Right lobe of liver (tissue), 6 donors: ENCODE measurements around the gene PRSS36. TPM values are rescaled to one million over a fixed set of nuclear protein-coding genes. Genes with fewer than 3 reads are reported as not detected.
A peak's percentile ranks its signal among the peaks of the same experiment; 100 is the strongest.

Experiments
- ATAC-seq, 4 donors: fragments of 200-7000 bp; cut with Tn5 transposase; one replicate each; pipeline ENCODE4 v1.9.1; 2020; ENCODE audit warnings: mild to moderate bottlenecking in 4 of 4, moderate library complexity in 4 of 4
- DNase-seq, 3 donors: peaks; one replicate each; pipeline ENCODE4 v3.0.0-alpha.2; 2020
- H3K27ac ChIP-seq, 3 donors: fragments of 200-600 bp; one replicate each; pipeline ENCODE4 v1.8.0; 2022
- H3K27me3 ChIP-seq, 2 donors: fragments of 200-600 bp; one replicate each; pipeline ENCODE4 v1.8.0; 2022
- H3K36me3 ChIP-seq, 4 donors: fragments of 200-600 bp; sonication (generic) in 1 of 4; one replicate each; pipeline versions ENCODE4 v1.5.1 to v1.8.0; 2017 to 2022; ENCODE audit warnings: control low read depth in 1 of 4
- H3K4me1 ChIP-seq, 4 donors: fragments of 200-600 bp; sonication (generic) in 1 of 4; one replicate each; pipeline versions ENCODE4 v1.5.1 to v1.8.0; 2017 to 2022; ENCODE audit warnings: control low read depth in 1 of 4
- H3K4me3 ChIP-seq, 3 donors: fragments of 200-600 bp; one replicate each; pipeline ENCODE4 v1.8.0; 2022
- H3K9me3 ChIP-seq, 4 donors: fragments of 200-600 bp; sonication (generic) in 1 of 4; one replicate each; pipeline versions ENCODE4 v1.5.1 to v1.8.0; 2017 to 2022; ENCODE audit warnings: control low read depth in 1 of 4
- CTCF ChIP-seq, 4 donors: fragments of 200-600 bp in 3 of 4; fragments of 450-650 bp in 1 of 4; IDR thresholded peaks; one replicate each; pipeline versions ENCODE4 v1.5.1 to v1.8.0; 2016 to 2022; ENCODE audit warnings: antibody characterized with exemption in 4 of 4, mild to moderate bottlenecking in 2 of 4
- POLR2A ChIP-seq: fragments of 450-650 bp; IDR thresholded peaks from one replicate; pipeline ENCODE4 v1.6.1; 2017; ENCODE audit warnings: antibody characterized with exemption, mild to moderate bottlenecking
- WGBS: methylation state at CpG from one replicate; pipeline ENCODE4 v1.1.6; 2018; ENCODE audit warnings: low coverage, low lambda C conversion rate; ENCODE audit not compliant: insufficient coverage; ENCODE audit errors: missing lambda C conversion rate; 5-methylcytosine and 5-hydroxymethylcytosine counted together
- intact Hi-C, 2 donors: fragments of 100-400 bp; cut with DNase I; formaldehyde crosslinking; loops; one replicate each; pipeline versions ENCODE4 v1.11.2 to v1.14.1; 2022
- total RNA-seq, 6 experiments: library from RNA; depleted of rRNA in 2 of 6; stranded (reverse); fragments of >200 nt in 2 of 6; fragmentation: NEBNext Ultra II Directional in 3 of 6; extraction: Animal tissue kit (Norgen Biotek cat#: 25700) in 3 of 6; gene quantifications; one replicate each; pipeline versions ENCODE4 v1.1.0 to v1.2.4, GENCODE V29; 2016 to 2023
- donor health status: DM: no; HTN: yes; CAD: no.
- donor health status: DM: no; HTN: no; CAD: no.
- donor health status: DM: no; HTN: no; CAD: no.
- donor health status: DM: no; HTN: yes; CAD: no.
- donor health status: DM: no; HTN: yes; CAD: no.

The PRSS36 gene
- total RNA-seq, 6 experiments from 2014 or later, result 0.25 to 1.6 (median 1.0) TPM

- Histone ChIP-seq H3K36me3 (peaks cover 0 to 25% (median 3%) of the 10 kb centered on the region in 4 donors), H3K4me3 (no peak overlapping the region), H3K9me3 (no peaks in the 10 kb centered on the region), H3K4me1 (peaks cover 0 to 2% (median 0%) of the 10 kb centered on the region in 4 donors), H3K27ac (no peak overlapping the region), H3K27me3 (no peaks in the 10 kb centered on the region)
- no peak for TF ChIP-seq CTCF (IDR thresholded peaks at IDR 0.05)
- TF ChIP-seq POLR2A, result no peak
- intact Hi-C loops, result no loop called here
- DNase-seq, result no peak
- ATAC-seq, result no peak
- no CpG with 5 or more reads among the region's 5 CpGs for WGBS
Observed at GRCh38 chr16:31131841-31132271, 18.0 kb downstream of the PRSS36 start.

GRCh38 chr16:31131416-31131815, 18.4 kb downstream of the PRSS36 start:
- H3K27ac ChIP-seq, result no peak overlapping the region
- H3K27me3 ChIP-seq, result no peaks in the 10 kb centered on the region
- DNase-seq, result no peak
- no peak for ATAC-seq
- 97% methylated on average over 11 of the region's 11 CpGs for WGBS
- H3K4me1 ChIP-seq, result peaks cover 0 to 2% (median 0%) of the 10 kb centered on the region in 4 donors
- intact Hi-C loops, result no loop called here
- TF ChIP-seq POLR2A (no peak), CTCF (IDR thresholded peaks at IDR 0.05) (no peak)
- peaks cover 0 to 27% (median 3%) of the 10 kb centered on the region in 4 donors for H3K36me3 ChIP-seq
- no peaks in the 10 kb centered on the region for H3K9me3 ChIP-seq
- no peak overlapping the region for H3K4me3 ChIP-seq

GRCh38 chr16:31130899-31131298, 19.0 kb downstream of the PRSS36 start:
- Histone ChIP-seq H3K4me3 (no peak overlapping the region), H3K27ac (no peak overlapping the region), H3K9me3 (no peaks in the 10 kb centered on the region), H3K27me3 (no peaks in the 10 kb centered on the region), H3K36me3 (peaks cover 0 to 27% (median 3%) of the 10 kb centered on the region in 4 donors), H3K4me1 (peaks cover 0 to 2% (median 0%) of the 10 kb centered on the region in 4 donors)
- DNase-seq, result no peak
- TF ChIP-seq POLR2A (no peak), CTCF (IDR thresholded peaks at IDR 0.05) (no peak)
- WGBS, result no CpG with 5 or more reads among the region's 6 CpGs
- intact Hi-C loops, result no loop called here
- peak in 1 of 4 donors; percentile 19 for ATAC-seq

GRCh38 chr16:31130336-31130891, 19.5 kb downstream of the PRSS36 start:
- Histone ChIP-seq H3K4me3 (no peak overlapping the region), H3K27me3 (no peaks in the 10 kb centered on the region), H3K36me3 (peaks cover 0 to 27% (median 3%) of the 10 kb centered on the region in 4 donors), H3K9me3 (no peaks in the 10 kb centered on the region), H3K27ac (peak overlapping the region; percentile 55 to 76 (median 73)), H3K4me1 (no peaks in the 10 kb centered on the region)
- no peak for TF ChIP-seq POLR2A
- TF ChIP-seq CTCF (IDR thresholded peaks at IDR 0.05), result no peak
- 44% methylated on average over 1 of the region's 10 CpGs for WGBS
- ATAC-seq, result peak in 2 of 4 donors; percentile 6 to 8
- intact Hi-C loops, result no loop called here
- no peak for DNase-seq
